Liver (tissue), 9 donors: ENCODE results near the gene HMSD. TPM values are rescaled to one million over a fixed set of nuclear protein-coding genes. Genes with fewer than 3 reads are reported as not detected.

ENCODE experiments used
- DNase-seq: peaks from one replicate; pipeline ENCODE4 v3.0.0-alpha.2; 2017; ENCODE audit warnings: low spot score
- H3K27ac ChIP-seq, 2 donors: one replicate each; pipeline ENCODE4 v1.7.0; 2013; ENCODE audit warnings: inconsistent platforms in 2 of 2, low read length in 2 of 2, control low read depth in 1 of 2, low read depth in 1 of 2, mild to moderate bottlenecking in 1 of 2
- H3K27me3 ChIP-seq, 4 donors: one replicate each; pipeline versions ENCODE4 v1.6.1 to v1.7.0; 2013; ENCODE audit warnings: low read length in 3 of 4, inconsistent platforms in 1 of 4, mild to moderate bottlenecking in 1 of 4, moderate library complexity in 1 of 4; ENCODE audit not compliant: control insufficient read depth in 4 of 4, insufficient read depth in 4 of 4
- H3K36me3 ChIP-seq, 4 donors: one replicate each; pipeline versions ENCODE4 v1.6.1 to v1.7.0; 2013; ENCODE audit warnings: low read length in 3 of 4, mild to moderate bottlenecking in 3 of 4, low read depth in 1 of 4, moderate library complexity in 1 of 4; ENCODE audit not compliant: control insufficient read depth in 4 of 4, insufficient read depth in 3 of 4
- H3K4me1 ChIP-seq, 4 donors: one replicate each; pipeline versions ENCODE4 v1.6.1 to v1.7.0; 2013; ENCODE audit warnings: low read length in 3 of 4, mild to moderate bottlenecking in 3 of 4, moderate library complexity in 1 of 4; ENCODE audit not compliant: control insufficient read depth in 4 of 4, insufficient read depth in 4 of 4
- H3K4me3 ChIP-seq, 3 donors: one replicate each; pipeline versions ENCODE4 v1.6.1 to v1.7.0; 2013; ENCODE audit warnings: low read length in 3 of 3, control low read depth in 1 of 3, low read depth in 1 of 3, mild to moderate bottlenecking in 1 of 3
- H3K9ac ChIP-seq, 2 donors: one replicate each; pipeline ENCODE4 v1.7.0; 2013; ENCODE audit warnings: low read length in 2 of 2, mild to moderate bottlenecking in 2 of 2, moderate library complexity in 2 of 2, control low read depth in 1 of 2, low read depth in 1 of 2
- H3K9me3 ChIP-seq, 4 donors: one replicate each; pipeline versions ENCODE4 v1.6.1 to v1.7.0; 2013; ENCODE audit warnings: low read length in 3 of 4; ENCODE audit not compliant: control insufficient read depth in 4 of 4
- ATF3 ChIP-seq: IDR thresholded peaks from 2 replicates; pipeline ENCODE4 v1.6.1; 2016; ENCODE audit warnings: antibody characterized with exemption
- CTCF ChIP-seq: fragments of 150-350 bp; IDR thresholded peaks from 2 replicates; pipeline ENCODE4 v1.5.1; 2017; ENCODE audit warnings: improper control_type of control experiment, low read depth, low read length; ENCODE audit not compliant: missing input control
- EGR1 ChIP-seq, 2 donors: IDR thresholded peaks; 2 replicates each; pipeline ENCODE4 v1.6.1; 2016 to 2018; ENCODE audit warnings: antibody characterized with exemption in 2 of 2, low read depth in 2 of 2
- FOXA1 ChIP-seq: IDR thresholded peaks from 2 replicates; pipeline ENCODE4 v1.6.1; 2016; ENCODE audit warnings: antibody characterized with exemption
- FOXA2 ChIP-seq: IDR thresholded peaks from 2 replicates; pipeline ENCODE4 v1.6.1; 2016; ENCODE audit warnings: antibody characterized with exemption
- HNF4A ChIP-seq, 2 donors: conservative IDR thresholded peaks; 2 replicates each; pipeline ENCODE4 v1.6.1; 2016; ENCODE audit warnings: antibody characterized with exemption in 2 of 2, mild to moderate bottlenecking in 2 of 2
- JUND ChIP-seq, 2 donors: IDR thresholded peaks; 2 replicates each; pipeline ENCODE4 v1.6.1; 2016; ENCODE audit warnings: antibody characterized with exemption in 2 of 2
- MAX ChIP-seq: IDR thresholded peaks from 2 replicates; pipeline ENCODE4 v1.6.1; 2016; ENCODE audit warnings: antibody characterized with exemption
- NR2F2 ChIP-seq: IDR thresholded peaks from 2 replicates; pipeline ENCODE4 v1.6.1; 2016; ENCODE audit warnings: antibody characterized with exemption
- RAD21 ChIP-seq, 2 donors: IDR thresholded peaks; 2 replicates each; pipeline ENCODE4 v1.6.1; 2016; ENCODE audit warnings: antibody characterized with exemption in 2 of 2, mild to moderate bottlenecking in 2 of 2
- REST ChIP-seq: IDR thresholded peaks from 2 replicates; pipeline ENCODE4 v1.6.1; 2016; ENCODE audit warnings: antibody characterized with exemption, mild to moderate bottlenecking
- ZBTB33 ChIP-seq: IDR thresholded peaks from 2 replicates; pipeline ENCODE4 v1.6.1; 2016; ENCODE audit warnings: antibody characterized with exemption
- WGBS: extraction: QIAGEN DNeasy Blood & Tissue Kit; methylation state at CpG from one replicate; pipeline ENCODE4 v1.1.7; 2013; 5-methylcytosine and 5-hydroxymethylcytosine counted together
- polyA plus RNA-seq, 2 donors: library from polyadenylated mRNA; stranded (reverse) in 1 of 2; unstranded in 1 of 2; fragments of 200-250 nt in 1 of 2; fragments of >200 nt in 1 of 2; fragmentation: Nextera tagmentation in 1 of 2; extraction: Ambion mirVana in 1 of 2; gene quantifications; one replicate each; pipeline versions ENCODE4 v1.2.1 to v1.2.3, GENCODE V29; 2013 to 2015
- total RNA-seq, 2 donors: library from RNA; depleted of rRNA; stranded (reverse); fragments of >200 nt; gene quantifications; one replicate each; pipeline ENCODE4 v1.2.3, GENCODE V29; 2014
- donor health status: healthy.
- donor health status: healthy.
- donor health status: healthy.
- donor health status: healthy.
- donor health status: healthy.

HMSD gene
- total and polyA plus RNA-seq, 4 donors = 0.13 to 0.28 (median 0.14) TPM; not detected in 1

- no peak for TF ChIP-seq ATF3
- no peak for TF ChIP-seq ZBTB33
- no peak for TF ChIP-seq NR2F2
- TF ChIP-seq MAX = no peak
- no peak for TF ChIP-seq FOXA2
- 74% methylated on average over 5 of the region's 5 CpGs for WGBS
- no peak overlapping the region for H3K9ac ChIP-seq
- no peaks in the 10 kb centered on the region for H3K9me3 ChIP-seq
- H3K4me1 ChIP-seq = peaks cover 0 to 8% (median 3%) of the 10 kb centered on the region in 4 donors
- no peak overlapping the region for H3K27ac ChIP-seq
- H3K27me3 ChIP-seq = no peaks in the 10 kb centered on the region
- no peaks in the 10 kb centered on the region for H3K36me3 ChIP-seq
- H3K4me3 ChIP-seq = no peak overlapping the region
- DNase-seq = no peak
These were observed 4.7 kb downstream of the HMSD start for GRCh38 chr18:63953811-63954210.

- DNase-seq = no peak
- TF ChIP-seq FOXA1 (no peak), REST (no peak), RAD21 (IDR thresholded peaks at IDR 0.05) (no peak), FOXA2 (no peak), EGR1 (IDR thresholded peaks at IDR 0.05; ENCODE audit: low read depth in 2 of 2) (no peak), MAX (no peak), CTCF (no peak), HNF4A (conservative IDR thresholded peaks at IDR 0.05) (no peak), ATF3 (no peak), NR2F2 (no peak), JUND (IDR thresholded peaks at IDR 0.05) (no peak)
- H3K36me3 ChIP-seq = no peaks in the 10 kb centered on the region
- no peak overlapping the region for H3K9ac ChIP-seq
- H3K4me1 ChIP-seq = no peaks in the 10 kb centered on the region
- H3K27ac ChIP-seq = no peak overlapping the region
- H3K9me3 ChIP-seq = no peaks in the 10 kb centered on the region
- no peaks in the 10 kb centered on the region for H3K27me3 ChIP-seq
- H3K4me3 ChIP-seq = no peak overlapping the region
- WGBS = 88% methylated on average over 4 of the region's 4 CpGs
These were observed 7.7 kb downstream of the HMSD start for GRCh38 chr18:63956755-63957154.
